K562 (cell line): ENCODE measurements around the gene RGS9BP. TPM values are rescaled to one million over a fixed set of nuclear protein-coding genes. Genes with fewer than 3 reads are reported as not detected.

ENCODE experiments used
- ATAC-seq: fragments of 200-7000 bp; cut with Tn5 transposase; 3 replicates; pipeline ENCODE4 v1.9.1; 2020; ENCODE audit warnings: moderate library complexity
- BruUV-seq: library from RNA; stranded (reverse); fragments of 400-500 nt; replicated peaks from 2 replicates; lab custom pipeline; 2021; lab: Mats Ljungman, UMichigan
- CTCF ChIA-PET: fragments of 300-600 bp; formaldehyde crosslinking; extraction: SDS; loops from one replicate; lab custom pipeline; 2021; ENCODE audit warnings: low intra/inter-chr PET ratio; lab: Yijun Ruan, JAX
- POLR2A ChIA-PET: fragments of 300-600, 350-650 bp; sonication (Branson Sonifier 250); formaldehyde crosslinking; extraction: SDS; loops from one replicate; lab custom pipeline; 2021; ENCODE audit warnings: antibody characterized with exemption, inconsistent platforms; lab: Yijun Ruan, JAX
- DNase-seq, 4 experiments: peaks; one replicate each; pipeline versions ENCODE4 v3.0.0 to v3.0.0-alpha.2; 2011 to 2018; ENCODE audit warnings: low spot score in 3 of 4, mixed read lengths in 3 of 4; ENCODE audit errors: extremely low read depth in 1 of 4
- FAIRE-seq: peaks from 2 replicates; lab custom pipeline; 2011; peaks lifted over from hg19 to GRCh38; lab: Jason Lieb, UNC
- H2AFZ ChIP-seq: 2 replicates; pipeline ENCODE4 v1.6.0; 2011; ENCODE audit warnings: low read depth, low read length, control low read depth, inconsistent platforms
- H3K27ac ChIP-seq: fragments of 200-600 bp; 3 replicates; pipeline ENCODE4 v1.8.0; 2011; ENCODE audit warnings: low read depth, mild to moderate bottlenecking, control low read depth, inconsistent platforms, low read length, moderate library complexity, mixed read lengths; ENCODE audit errors: extremely low read depth
- H3K27me3 ChIP-seq, 2 experiments: fragments of 300-600 bp in 1 of 2; 2 replicates in 1 of 2; 3 replicates in 1 of 2; pipeline versions ENCODE4 v1.6.0 to v1.8.0; 2011; ENCODE audit warnings: inconsistent platforms in 2 of 2, low read length in 2 of 2, mild to moderate bottlenecking in 1 of 2, mixed read lengths in 1 of 2, moderate library complexity in 1 of 2; ENCODE audit not compliant: control insufficient read depth in 2 of 2, insufficient read depth in 2 of 2
- H3K36me3 ChIP-seq: fragments of 300-600 bp; 3 replicates; pipeline ENCODE4 v1.8.0; 2011; ENCODE audit warnings: mild to moderate bottlenecking, low read length, inconsistent platforms; ENCODE audit not compliant: control insufficient read depth, insufficient read depth
- H3K4me1 ChIP-seq, 2 experiments: fragments of 200-600 bp in 1 of 2; replicated peaks in 1 of 2; 2 replicates in 1 of 2; 3 replicates in 1 of 2; pipeline versions ENCODE4 v1.5.1 to v1.8.0; 2011; ENCODE audit warnings: inconsistent platforms in 2 of 2, low read length in 2 of 2, mild to moderate bottlenecking in 1 of 2, mixed read lengths in 1 of 2, moderate library complexity in 1 of 2; ENCODE audit not compliant: control insufficient read depth in 2 of 2, insufficient read depth in 2 of 2
- H3K4me2 ChIP-seq: 2 replicates; pipeline ENCODE4 v1.6.1; 2011; ENCODE audit warnings: low read length, control low read depth, inconsistent platforms, mixed read lengths; ENCODE audit not compliant: insufficient read depth
- H3K4me3 ChIP-seq: fragments of 200-600 bp; sonication (generic), shearing (Covaris generic); 2 replicates; pipeline ENCODE4 v1.5.1; 2016; ENCODE audit warnings: control low read depth, inconsistent platforms
- H3K79me2 ChIP-seq: fragments of 200-600 bp; 3 replicates; pipeline ENCODE4 v1.8.0; 2011; ENCODE audit warnings: low read length, inconsistent platforms; ENCODE audit not compliant: control insufficient read depth, insufficient read depth
- H3K9ac ChIP-seq, 2 experiments: 2 replicates each; pipeline versions ENCODE4 v1.6.0 to v1.6.1; 2011; ENCODE audit warnings: low read depth in 2 of 2, low read length in 2 of 2, control low read depth in 1 of 2, inconsistent platforms in 1 of 2, mild to moderate bottlenecking in 1 of 2, mixed read lengths in 1 of 2; ENCODE audit not compliant: insufficient read depth in 1 of 2
- H3K9me1 ChIP-seq: one replicate; pipeline ENCODE4 v1.6.0; 2011; ENCODE audit warnings: inconsistent platforms, mild to moderate bottlenecking, low read length, moderate library complexity; ENCODE audit not compliant: control insufficient read depth, insufficient read depth
- H3K9me3 ChIP-seq: replicated peaks from 2 replicates; pipeline ENCODE4 v1.5.1; 2011; ENCODE audit warnings: low read depth, low read length, inconsistent platforms; ENCODE audit not compliant: control insufficient read depth, insufficient read depth
- H4K20me1 ChIP-seq: replicated peaks from 2 replicates; pipeline ENCODE4 v1.6.1; 2011; ENCODE audit warnings: low read length, inconsistent platforms, mixed read lengths; ENCODE audit not compliant: control insufficient read depth, insufficient read depth
- BACH1 ChIP-seq: fragments of 200-800 bp; sonication (Bioruptor generic); IDR thresholded peaks from 2 replicates; pipeline ENCODE4 v1.6.1; 2016; ENCODE audit warnings: missing genetic modification characterization, missing compliant biosample characterization
- KLF16 ChIP-seq: IDR thresholded peaks from 2 replicates; pipeline ENCODE4 v1.6.1; 2016; ENCODE audit warnings: antibody characterized with exemption
- SFPQ ChIP-seq: fragments of 200-400 bp; formaldehyde crosslinking; IDR thresholded peaks from 2 replicates; pipeline ENCODE4 v1.6.1; 2017; ENCODE audit warnings: mild to moderate bottlenecking, low read depth, low read length, moderate library complexity
- ZBTB17 ChIP-seq: fragments of 450-650 bp; formaldehyde crosslinking; IDR thresholded peaks from 2 replicates; pipeline ENCODE4 v1.4.0; 2020; ENCODE audit warnings: mild to moderate bottlenecking
- ZBTB43 ChIP-seq: sonication (generic); formaldehyde crosslinking; IDR thresholded peaks from 2 replicates; pipeline ENCODE4 v1.8.0; 2023; ENCODE audit warnings: mild to moderate bottlenecking, missing genetic modification reagents
- ZNF407 ChIP-seq: fragments of 450-650 bp; IDR thresholded peaks from 2 replicates; pipeline ENCODE4 v1.6.1; 2016; ENCODE audit warnings: low read depth
- WGBS: fragments of 100-300 bp; shearing (Covaris generic); methylation state at CpG from one replicate; pipeline ENCODE4 v1.1.6; 2016; ENCODE audit warnings: low coverage, mixed read lengths; ENCODE audit not compliant: insufficient coverage; ENCODE audit errors: missing lambda C conversion rate; 5-methylcytosine and 5-hydroxymethylcytosine counted together
- in situ Hi-C: fragments of 300-500 bp; cut with MboI; formaldehyde crosslinking; loops from 4 replicates; pipeline ENCODE4 v1.15.0; 2018; ENCODE audit warnings: inconsistent platforms, mixed read lengths
- intact Hi-C: fragments of 100-400 bp; cut with micrococcal nuclease; formaldehyde crosslinking; loops from 2 replicates; pipeline ENCODE4 v1.14.2; 2022
- polyA plus RNA-seq, 8 experiments: library from polyadenylated mRNA; depleted of rRNA in 4 of 8; stranded (reverse) in 5 of 8; unstranded in 3 of 8; fragments of >200 nt; fragmentation: Nextera tagmentation in 2 of 8; fragmentation: Illumina TruSeq in 1 of 8; extraction: Ambion mirVana in 2 of 8; extraction: Trizol in 1 of 8; gene quantifications; 2 replicates each; pipeline versions ENCODE4 v1.2.1 to v1.2.3, GENCODE V29; 2011 to 2014; ENCODE audit warnings: inconsistent platforms in 1 of 8, missing spikeins in 1 of 8
- total RNA-seq, 7 experiments: library from RNA; depleted of rRNA in 6 of 7; stranded (reverse); fragments of >200 nt in 6 of 7; fragmentation: Illumina TruSeq in 2 of 7; extraction: Trizol in 2 of 7; gene quantifications; 2 replicates each; pipeline versions ENCODE4 v1.2.1 to v1.2.3, GENCODE V29; 2011 to 2021; ENCODE audit warnings: low replicate concordance in 1 of 7
- TF ChIP-seq, protein P1 (sequence below): fragments of 250-450 bp; sonication (Bioruptor Pico); IDR thresholded peaks from 2 replicates; pipeline ENCODE4 v1.5.0; 2020; ENCODE audit warnings: mild to moderate bottlenecking

Gene RGS9BP
- total and polyA plus RNA-seq, 9 of the 15 experiments (the other 6 are each of a cell fraction or from before 2014, with no cell fraction given) = 0.03 to 1.3 (median 0.49) TPM

DNA sequence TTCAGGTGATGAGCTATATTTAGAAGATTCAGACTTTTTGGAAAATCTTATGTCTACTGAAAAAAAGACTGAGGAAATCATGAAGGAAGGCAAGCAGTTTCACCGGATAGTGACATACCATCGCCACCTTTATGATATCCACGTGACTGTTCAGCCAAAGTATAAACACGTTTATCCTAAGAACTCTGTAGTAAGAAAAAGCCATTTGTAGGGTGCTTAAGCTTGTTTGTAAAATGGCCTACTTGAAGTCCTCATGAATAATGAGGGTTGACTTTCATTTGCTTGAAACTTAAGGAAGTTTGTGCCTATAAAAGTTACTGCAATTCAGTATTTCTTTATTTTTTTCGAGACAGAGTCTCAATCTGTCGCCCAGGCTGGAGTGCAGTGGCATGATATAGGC, 36.1 kb downstream of the RGS9BP start:
- H3K27ac ChIP-seq = no peak overlapping the region
- H3K4me2 ChIP-seq = no peak overlapping the region
- no peaks in the 10 kb centered on the region for H3K27me3 ChIP-seq
- peaks cover 0 to 9% of the 10 kb centered on the region in 2 experiments; a peak in 3 of 5 replicates for H3K4me1 ChIP-seq
- H3K79me2 ChIP-seq = peaks cover 17% of the 10 kb centered on the region
- FAIRE-seq (no peak), DNase-seq (no peak), ATAC-seq (no peak)
- H3K9ac ChIP-seq = no peak overlapping the region
- POLR2A ChIA-PET = interaction anchor here (0.7 to 2.6 kb wide), 3 partner anchors 11 to 18 kb away, joined by 3 to 13 read pairs (median 4); no protein-coding TSS in a partner anchor
- no peak overlapping the region for H2AFZ ChIP-seq
- in situ Hi-C loops = no loop called here
- no TSS peak for BruUV-seq
- no peaks in the 10 kb centered on the region for H4K20me1 ChIP-seq
- intact Hi-C loops = no loop called here
- CTCF ChIA-PET = no interaction called here
- H3K9me3 ChIP-seq = no peaks in the 10 kb centered on the region
- H3K9me1 ChIP-seq = no peaks in the 10 kb centered on the region
- H3K4me3 ChIP-seq = no peak overlapping the region
- H3K36me3 ChIP-seq = peaks cover 57% of the 10 kb centered on the region
- 90% methylated on average over 6 of the region's 6 CpGs for WGBS
- TF ChIP-seq KLF16 (no peak), SFPQ (no peak), BACH1 (tag) (no peak), ZBTB17 (CRISPR knock-in tag) (no peak), ZNF407 (no peak), ZBTB43 (CRISPR knock-in tag) (no peak)
- TF ChIP-seq, protein P1, sequence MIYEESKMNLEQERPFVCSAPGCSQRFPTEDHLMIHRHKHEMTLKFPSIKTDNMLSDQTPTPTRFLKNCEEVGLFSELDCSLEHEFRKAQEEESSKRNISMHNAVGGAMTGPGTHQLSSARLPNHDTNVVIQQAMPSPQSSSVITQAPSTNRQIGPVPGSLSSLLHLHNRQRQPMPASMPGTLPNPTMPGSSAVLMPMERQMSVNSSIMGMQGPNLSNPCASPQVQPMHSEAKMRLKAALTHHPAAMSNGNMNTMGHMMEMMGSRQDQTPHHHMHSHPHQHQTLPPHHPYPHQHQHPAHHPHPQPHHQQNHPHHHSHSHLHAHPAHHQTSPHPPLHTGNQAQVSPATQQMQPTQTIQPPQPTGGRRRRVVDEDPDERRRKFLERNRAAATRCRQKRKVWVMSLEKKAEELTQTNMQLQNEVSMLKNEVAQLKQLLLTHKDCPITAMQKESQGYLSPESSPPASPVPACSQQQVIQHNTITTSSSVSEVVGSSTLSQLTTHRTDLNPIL (CRISPR knock-in tag) = no peak
